Immature natural killer cell (primary cell): ENCODE data around the gene NR2F2. TPM values are rescaled to one million over a fixed set of nuclear protein-coding genes. Genes with fewer than 3 reads are reported as not detected.

ENCODE experiments used
- DNase-seq, 3 donors: peaks; one replicate each; pipeline ENCODE4 v3.0.0; 2022; ENCODE audit warnings: mixed read lengths in 1 of 3
- H3K27ac Mint-ChIP-seq, 6 donors: one replicate each; pipeline ENCODE4 v1.8.0; 2020; ENCODE audit warnings: mixed read lengths in 6 of 6, mild to moderate bottlenecking in 5 of 6, inconsistent platforms in 4 of 6, moderate library complexity in 3 of 6
- H3K27me3 Mint-ChIP-seq, 3 donors: one replicate each; pipeline ENCODE4 v1.8.0; 2020 to 2021; ENCODE audit warnings: low read depth in 3 of 3, mild to moderate bottlenecking in 3 of 3, mixed read lengths in 3 of 3, moderate library complexity in 3 of 3, inconsistent platforms in 1 of 3
- H3K36me3 Mint-ChIP-seq, 3 donors: one replicate each; pipeline ENCODE4 v1.8.0; 2020; ENCODE audit warnings: mixed read lengths in 3 of 3, inconsistent platforms in 2 of 3, mild to moderate bottlenecking in 2 of 3
- H3K4me1 Mint-ChIP-seq, 2 donors: one replicate each; pipeline ENCODE4 v1.8.0; 2020; ENCODE audit warnings: inconsistent platforms in 2 of 2, mild to moderate bottlenecking in 2 of 2, mixed read lengths in 2 of 2, moderate library complexity in 1 of 2
- H3K4me3 Mint-ChIP-seq, 5 donors: one replicate each; pipeline ENCODE4 v1.8.0; 2020; ENCODE audit warnings: mild to moderate bottlenecking in 5 of 5, mixed read lengths in 5 of 5, inconsistent platforms in 3 of 5, moderate library complexity in 3 of 5
- H3K9me3 Mint-ChIP-seq, 6 donors: one replicate each; pipeline ENCODE4 v1.8.0; 2020; ENCODE audit warnings: mild to moderate bottlenecking in 6 of 6, mixed read lengths in 6 of 6, inconsistent platforms in 4 of 6, moderate library complexity in 3 of 6
- polyA plus RNA-seq, 3 donors: library from polyadenylated mRNA; unstranded; fragments of 300-500 nt; fragmentation: Illumina TruSeq; gene quantifications; one replicate each; pipeline ENCODE4 v1.2.3, GENCODE V29; 2021

Gene NR2F2
- polyA plus RNA-seq, 3 donors from 2014 or later = not detected

- H3K36me3 Mint-ChIP-seq = peaks cover 0 to 6% (median 0%) of the 10 kb centered on the region in 3 donors
- H3K27me3 Mint-ChIP-seq = peaks cover 34 to 51% (median 46%) of the 10 kb centered on the region in 3 donors
- DNase-seq = no peak
Observed at GRCh38 chr15:96322536-96323318, 7.8 kb upstream of the NR2F2 start.

GRCh38 chr15:96323319-96324145 lies 7.0 kb upstream of the NR2F2 start:
- Mint-ChIP-seq H3K27me3 (peaks cover 42 to 59% (median 52%) of the 10 kb centered on the region in 3 donors), H3K4me3 (no peak overlapping the region), H3K36me3 (peaks cover 0 to 13% (median 0%) of the 10 kb centered on the region in 3 donors), H3K9me3 (peaks cover 0 to 50% (median 4%) of the 10 kb centered on the region in 6 donors), H3K27ac (no peak overlapping the region), H3K4me1 (peaks cover 5 to 8% of the 10 kb centered on the region in 2 donors)
- no peak for DNase-seq

More at GRCh38 chr15:96322536-96323318, 7.8 kb upstream of the NR2F2 start:
- Mint-ChIP-seq H3K4me1 (peaks cover 5 to 8% of the 10 kb centered on the region in 2 donors), H3K9me3 (peaks cover 0 to 42% (median 4%) of the 10 kb centered on the region in 6 donors), H3K27ac (no peak overlapping the region), H3K4me3 (no peak overlapping the region)

- no peak overlapping the region for H3K4me3 Mint-ChIP-seq
- peaks cover 2 to 58% (median 6%) of the 10 kb centered on the region in 6 donors for H3K9me3 Mint-ChIP-seq
- H3K4me1 Mint-ChIP-seq = peaks cover 8 to 10% of the 10 kb centered on the region in 2 donors
- peaks cover 49 to 63% (median 60%) of the 10 kb centered on the region in 3 donors for H3K27me3 Mint-ChIP-seq
- no peak overlapping the region for H3K27ac Mint-ChIP-seq
- DNase-seq = no peak
- peaks cover 0 to 14% (median 0%) of the 10 kb centered on the region in 3 donors for H3K36me3 Mint-ChIP-seq
Observed at GRCh38 chr15:96324192-96324895, 6.2 kb upstream of the NR2F2 start.

- Mint-ChIP-seq H3K27me3 (peaks cover 49 to 65% (median 62%) of the 10 kb centered on the region in 3 donors), H3K36me3 (peaks cover 0 to 17% (median 0%) of the 10 kb centered on the region in 3 donors), H3K27ac (no peak overlapping the region), H3K9me3 (peaks cover 2 to 63% (median 9%) of the 10 kb centered on the region in 6 donors), H3K4me1 (peaks cover 13 to 17% of the 10 kb centered on the region in 2 donors), H3K4me3 (peak overlapping the region in 1 of 5 donors; percentile 6)
- no peak for DNase-seq
Observed at GRCh38 chr15:96324940-96325540, 5.5 kb upstream of the NR2F2 start.

GRCh38 chr15:96325541-96326327 lies 4.8 kb upstream of the NR2F2 start:
- no peak overlapping the region for H3K27ac Mint-ChIP-seq
- no peak for DNase-seq
- peaks cover 5 to 64% (median 10%) of the 10 kb centered on the region in 6 donors for H3K9me3 Mint-ChIP-seq
- peaks cover 54 to 66% (median 62%) of the 10 kb centered on the region in 3 donors for H3K27me3 Mint-ChIP-seq
- peak overlapping the region in 1 of 5 donors; percentile 24 for H3K4me3 Mint-ChIP-seq
- H3K36me3 Mint-ChIP-seq = peaks cover 0 to 19% (median 0%) of the 10 kb centered on the region in 3 donors
- peaks cover 17 to 23% of the 10 kb centered on the region in 2 donors for H3K4me1 Mint-ChIP-seq

GRCh38 chr15:96326328-96327154 lies 4.0 kb upstream of the NR2F2 start:
- DNase-seq = no peak
- H3K4me3 Mint-ChIP-seq = peak overlapping the region in 1 of 5 donors; percentile 46
- H3K4me1 Mint-ChIP-seq = peaks cover 22 to 28% of the 10 kb centered on the region in 2 donors
- peaks cover 0 to 20% (median 0%) of the 10 kb centered on the region in 3 donors for H3K36me3 Mint-ChIP-seq
- peaks cover 58 to 67% (median 65%) of the 10 kb centered on the region in 3 donors for H3K27me3 Mint-ChIP-seq
- peaks cover 5 to 65% (median 10%) of the 10 kb centered on the region in 6 donors for H3K9me3 Mint-ChIP-seq
- H3K27ac Mint-ChIP-seq = no peak overlapping the region

GRCh38 chr15:96327155-96327741 lies 3.3 kb upstream of the NR2F2 start:
- Mint-ChIP-seq H3K27ac (no peak overlapping the region), H3K36me3 (peaks cover 0 to 20% (median 0%) of the 10 kb centered on the region in 3 donors), H3K27me3 (peaks cover 60 to 69% (median 67%) of the 10 kb centered on the region in 3 donors), H3K9me3 (peaks cover 4 to 65% (median 11%) of the 10 kb centered on the region in 6 donors), H3K4me3 (peak overlapping the region in 1 of 5 donors; percentile 30), H3K4me1 (peaks cover 24 to 32% of the 10 kb centered on the region in 2 donors)
- no peak for DNase-seq

GRCh38 chr15:96328181-96328876 lies 2.2 kb upstream of the NR2F2 start:
- peak overlapping the region in 1 of 5 donors; percentile 0 for H3K4me3 Mint-ChIP-seq
- peaks cover 0 to 20% (median 0%) of the 10 kb centered on the region in 3 donors for H3K36me3 Mint-ChIP-seq
- no peak for DNase-seq
- H3K4me1 Mint-ChIP-seq = peaks cover 32 to 43% of the 10 kb centered on the region in 2 donors
- no peak overlapping the region for H3K27ac Mint-ChIP-seq
- H3K9me3 Mint-ChIP-seq = peaks cover 7 to 65% (median 14%) of the 10 kb centered on the region in 6 donors
- peaks cover 67 to 78% (median 70%) of the 10 kb centered on the region in 3 donors for H3K27me3 Mint-ChIP-seq

GRCh38 chr15:96328877-96329195 lies 1.7 kb upstream of the NR2F2 start:
- Mint-ChIP-seq H3K4me3 (peak overlapping the region in 1 of 5 donors; percentile 24), H3K36me3 (peaks cover 0 to 20% (median 0%) of the 10 kb centered on the region in 3 donors), H3K27me3 (peaks cover 68 to 79% (median 73%) of the 10 kb centered on the region in 3 donors), H3K9me3 (peaks cover 8 to 65% (median 14%) of the 10 kb centered on the region in 6 donors), H3K4me1 (peaks cover 34 to 46% of the 10 kb centered on the region in 2 donors), H3K27ac (no peak overlapping the region)
- DNase-seq = no peak

- peak overlapping the region; percentile 66 to 85 (median 68) for H3K4me3 Mint-ChIP-seq
- H3K9me3 Mint-ChIP-seq = peaks cover 8 to 60% (median 15%) of the 10 kb centered on the region in 6 donors
- peaks cover 34 to 46% of the 10 kb centered on the region in 2 donors for H3K4me1 Mint-ChIP-seq
- no peak overlapping the region for H3K27ac Mint-ChIP-seq
- H3K27me3 Mint-ChIP-seq = peaks cover 68 to 79% (median 70%) of the 10 kb centered on the region in 3 donors
- no peak for DNase-seq
- H3K36me3 Mint-ChIP-seq = peaks cover 0 to 20% (median 0%) of the 10 kb centered on the region in 3 donors
Observed at GRCh38 chr15:96329403-96329981, 1.0 kb upstream of the NR2F2 start.
